IMR-90 (cell line): ENCODE results near the gene TOGARAM2.

Source experiments
- BHLHE40 ChIP-seq: fragments of 150-350 bp; IDR thresholded peaks from 2 replicates; pipeline ENCODE4 v1.6.1; 2016; ENCODE audit warnings: mild to moderate bottlenecking, low read depth, low read length
- CEBPB ChIP-seq: IDR thresholded peaks from 2 replicates; pipeline ENCODE4 v1.6.1; 2012; ENCODE audit warnings: low read depth, low read length, improper control_type of control experiment
- CHD1 ChIP-seq: IDR thresholded peaks from 2 replicates; pipeline ENCODE4 v1.6.1; 2012; ENCODE audit warnings: low read depth, low read length, improper control_type of control experiment
- FOS ChIP-seq: fragments of 150-350 bp; IDR thresholded peaks from 2 replicates; pipeline ENCODE4 v1.6.1; 2016; ENCODE audit warnings: low read depth, low read length
- MAFK ChIP-seq: IDR thresholded peaks from 2 replicates; pipeline ENCODE4 v1.6.1; 2012; ENCODE audit warnings: low read depth, low read length, improper control_type of control experiment
- POLR2A ChIP-seq: IDR thresholded peaks from 2 replicates; pipeline ENCODE4 v1.6.1; 2012; ENCODE audit warnings: mild to moderate bottlenecking, low read depth, low read length
- RAD21 ChIP-seq: IDR thresholded peaks from 2 replicates; pipeline ENCODE4 v1.6.1; 2012; ENCODE audit warnings: low read length, improper control_type of control experiment
- RCOR1 ChIP-seq: IDR thresholded peaks from 2 replicates; pipeline ENCODE4 v1.6.1; 2012; ENCODE audit warnings: mild to moderate bottlenecking, low read length, improper control_type of control experiment; ENCODE audit not compliant: insufficient replicate concordance
- RFX5 ChIP-seq: IDR thresholded peaks from 2 replicates; pipeline ENCODE4 v1.8.0; 2012; ENCODE audit warnings: low read depth, mild to moderate bottlenecking, low read length, moderate library complexity
- SMC3 ChIP-seq: fragments of 150-350 bp; IDR thresholded peaks from 2 replicates; pipeline ENCODE4 v1.6.1; 2016; ENCODE audit warnings: low read depth, mild to moderate bottlenecking, antibody characterized with exemption, low read length, moderate library complexity
- TF ChIP-seq, protein P1 (sequence below): conservative IDR thresholded peaks from 2 replicates; pipeline ENCODE4 v1.5.1; 2012; ENCODE audit warnings: mild to moderate bottlenecking, low read depth, low read length, improper control_type of control experiment

DNA sequence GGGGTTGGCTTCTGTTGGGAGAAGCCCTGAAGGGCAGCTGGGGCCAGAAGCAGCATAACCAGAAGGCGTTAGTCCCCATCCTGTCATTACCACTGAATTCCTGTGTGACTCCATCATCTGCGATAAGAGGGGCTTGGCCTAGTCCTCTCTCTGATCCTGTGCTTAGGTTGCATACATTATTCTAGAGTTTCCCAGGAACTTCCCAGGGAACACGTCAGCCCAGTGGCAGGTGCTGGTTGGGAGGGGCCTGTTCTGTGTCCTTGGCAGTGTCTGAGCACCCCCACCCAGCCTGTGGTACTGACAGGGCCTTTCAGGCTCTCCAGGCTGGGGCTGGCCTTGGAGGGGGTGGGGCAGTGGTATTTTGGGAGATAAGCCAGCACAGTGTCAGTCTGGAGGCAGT, 4.5 kb upstream of the TOGARAM2 start:
- TF ChIP-seq, protein P1, sequence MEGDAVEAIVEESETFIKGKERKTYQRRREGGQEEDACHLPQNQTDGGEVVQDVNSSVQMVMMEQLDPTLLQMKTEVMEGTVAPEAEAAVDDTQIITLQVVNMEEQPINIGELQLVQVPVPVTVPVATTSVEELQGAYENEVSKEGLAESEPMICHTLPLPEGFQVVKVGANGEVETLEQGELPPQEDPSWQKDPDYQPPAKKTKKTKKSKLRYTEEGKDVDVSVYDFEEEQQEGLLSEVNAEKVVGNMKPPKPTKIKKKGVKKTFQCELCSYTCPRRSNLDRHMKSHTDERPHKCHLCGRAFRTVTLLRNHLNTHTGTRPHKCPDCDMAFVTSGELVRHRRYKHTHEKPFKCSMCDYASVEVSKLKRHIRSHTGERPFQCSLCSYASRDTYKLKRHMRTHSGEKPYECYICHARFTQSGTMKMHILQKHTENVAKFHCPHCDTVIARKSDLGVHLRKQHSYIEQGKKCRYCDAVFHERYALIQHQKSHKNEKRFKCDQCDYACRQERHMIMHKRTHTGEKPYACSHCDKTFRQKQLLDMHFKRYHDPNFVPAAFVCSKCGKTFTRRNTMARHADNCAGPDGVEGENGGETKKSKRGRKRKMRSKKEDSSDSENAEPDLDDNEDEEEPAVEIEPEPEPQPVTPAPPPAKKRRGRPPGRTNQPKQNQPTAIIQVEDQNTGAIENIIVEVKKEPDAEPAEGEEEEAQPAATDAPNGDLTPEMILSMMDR, result no peak
- TF ChIP-seq RAD21 (no peak), BHLHE40 (no peak), CHD1 (no peak), POLR2A (no peak), CEBPB (no peak), MAFK (no peak), SMC3 (no peak), RFX5 (no peak), FOS (no peak), RCOR1 (peak; percentile 23)
